ENCODE data around the gene CDH4. TPM values are rescaled to one million over a fixed set of nuclear protein-coding genes. Genes with fewer than 3 reads are reported as not detected.

The CDH4 gene
- total and polyA plus RNA-seq, 2 of the 8 experiments (the other 6 are each of a cell fraction or from before 2014, with no cell fraction given): 4.3 to 7.9 TPM

DNA sequence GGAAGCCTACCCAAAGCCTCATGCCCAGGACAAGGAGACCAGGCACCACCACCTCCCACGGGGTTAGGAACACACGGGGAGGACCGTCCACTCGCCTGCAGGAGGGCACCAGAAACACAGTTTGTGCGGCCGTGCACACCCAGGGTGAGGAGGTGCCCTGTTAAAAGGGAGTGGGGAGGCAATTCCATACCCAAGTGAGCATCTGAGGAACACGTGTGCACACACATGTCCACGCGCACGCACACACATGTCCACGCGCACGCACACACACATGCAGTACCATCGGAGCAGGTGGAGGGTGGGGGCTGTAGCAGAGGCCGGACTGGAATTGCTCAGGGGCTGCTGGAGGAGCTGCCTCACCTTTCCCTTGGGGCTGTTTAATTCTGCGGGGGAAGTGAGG is 554.3 kb downstream of the CDH4 start (continued):
- TF ChIP-seq TAF1 (IDR thresholded peaks at IDR 0.05; ENCODE audit: low read depth, low read length) (no peak), PHF8 (conservative IDR thresholded peaks at IDR 0.05; ENCODE audit: low read depth, low read length) (no peak), POLR2AphosphoS5 (IDR thresholded peaks at IDR 0.05; ENCODE audit: low read depth, low read length) (no peak)

Data from H1 (cell line).